SU-DHL-6 (cell line): ENCODE data around the gene CYP2D6.

Source experiments
- H2AFZ ChIP-seq: fragments of 200-600 bp; sonication (generic); 2 replicates; pipeline ENCODE4 v1.6.1; 2014; ENCODE audit warnings: low read depth, mild to moderate bottlenecking, moderate library complexity, mixed read lengths, antibody characterized with exemption, low read length; ENCODE audit not compliant: severe bottlenecking
- H3F3A ChIP-seq: fragments of 200-600 bp; shearing (Covaris generic); 2 replicates; pipeline ENCODE4 v1.6.0; 2016; ENCODE audit warnings: antibody characterized with exemption, mild to moderate bottlenecking; ENCODE audit not compliant: insufficient read depth
- H3K27ac ChIP-seq: fragments of 200-600 bp; sonication (generic); 2 replicates; pipeline ENCODE4 v1.5.1; 2016; ENCODE audit warnings: low read depth, mild to moderate bottlenecking, low read length, moderate library complexity, mixed read lengths
- H3K27me3 ChIP-seq: fragments of 200-600 bp; sonication (generic), shearing (Covaris generic); 2 replicates; pipeline ENCODE4 v1.6.0; 2014; ENCODE audit warnings: mild to moderate bottlenecking, low read length
- H3K36me3 ChIP-seq: fragments of 200-600 bp; sonication (generic); 2 replicates; pipeline ENCODE4 v1.6.1; 2014; ENCODE audit warnings: mild to moderate bottlenecking, low read length, mixed read lengths
- H3K4me2 ChIP-seq: fragments of 300-600, 200-600 bp; shearing (Covaris generic), sonication (generic); 2 replicates; pipeline ENCODE4 v1.6.0; 2014; ENCODE audit warnings: low read length, low read depth, mild to moderate bottlenecking; ENCODE audit not compliant: poor library complexity, severe bottlenecking
- H3K4me3 ChIP-seq: fragments of 200-600 bp; sonication (generic); 2 replicates; pipeline ENCODE4 v1.5.1; 2014; ENCODE audit warnings: antibody characterized with exemption, low read length, mild to moderate bottlenecking, mixed read lengths; ENCODE audit not compliant: insufficient read depth, poor library complexity, severe bottlenecking
- H3K79me2 ChIP-seq: fragments of 200-600 bp; sonication (generic); 2 replicates; pipeline ENCODE4 v1.6.1; 2014; ENCODE audit warnings: mild to moderate bottlenecking, low read length, moderate library complexity; ENCODE audit not compliant: insufficient read depth
- H3K9ac ChIP-seq: fragments of 200-600 bp; sonication (generic); 2 replicates; pipeline ENCODE4 v1.7.0; 2014; ENCODE audit warnings: mild to moderate bottlenecking, low read length
- H3K9me2 ChIP-seq: fragments of 200-600 bp; sonication (generic); replicated peaks from 2 replicates; pipeline ENCODE4 v1.6.1; 2014; ENCODE audit warnings: low read length; ENCODE audit not compliant: insufficient read depth
- H3K9me3 ChIP-seq: fragments of 200-600 bp; sonication (generic); 2 replicates; pipeline ENCODE4 v1.6.1; 2014; ENCODE audit warnings: low read length, mixed read lengths; ENCODE audit not compliant: insufficient read depth
- H4K20me1 ChIP-seq: fragments of 200-600 bp; sonication (generic); 2 replicates; pipeline ENCODE4 v1.6.1; 2014; ENCODE audit warnings: low read depth, mild to moderate bottlenecking, antibody characterized with exemption, low read length, moderate library complexity, mixed read lengths
- CTCF ChIP-seq: fragments of 200-600 bp; sonication (generic); IDR thresholded peaks from one replicate; pipeline ENCODE4 v1.5.1; 2017; ENCODE audit warnings: antibody characterized with exemption, mild to moderate bottlenecking, low read length, moderate library complexity; ENCODE audit not compliant: insufficient read depth, poor library complexity, severe bottlenecking
- EZH2phosphoT487 ChIP-seq: fragments of 200-600 bp; sonication (generic), shearing (Covaris generic); conservative IDR thresholded peaks from 2 replicates; pipeline ENCODE4 v1.6.1; 2018; ENCODE audit warnings: mild to moderate bottlenecking, antibody characterized with exemption, low read length, moderate library complexity, mixed read lengths

CYP2D6 gene

DNA sequence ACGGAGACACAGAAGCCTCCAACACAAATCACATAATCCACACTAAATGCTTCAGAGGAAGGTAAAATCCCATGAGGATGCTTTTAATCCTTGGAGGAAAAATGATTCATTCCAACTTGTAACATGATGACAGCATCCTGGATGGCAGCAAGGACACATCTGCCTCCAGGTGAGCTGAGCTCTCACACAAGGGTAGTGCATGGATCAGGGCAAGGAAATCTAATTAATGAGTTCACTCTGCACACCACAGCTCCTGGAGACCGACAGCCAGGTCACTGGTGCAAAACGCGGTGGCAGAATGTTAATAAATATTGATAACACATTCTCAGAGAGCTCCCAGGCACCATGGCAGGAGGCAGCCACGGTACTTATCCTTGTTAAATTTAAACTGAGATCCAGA lies 40.3 kb upstream of the CYP2D6 start:
- H3K79me2 ChIP-seq: peaks cover 29% of the 10 kb centered on the region
- H3K27ac ChIP-seq: no peak overlapping the region
- no peaks in the 10 kb centered on the region for H3K9me2 ChIP-seq
- TF ChIP-seq CTCF (no peak), EZH2phosphoT487 (no peak)
- no peak overlapping the region for H3K4me2 ChIP-seq
- no peaks in the 10 kb centered on the region; the same call in 1 of the 2 replicates for H4K20me1 ChIP-seq
- H2AFZ ChIP-seq: no peak overlapping the region
- H3F3A ChIP-seq: no peaks in the 10 kb centered on the region
- H3K27me3 ChIP-seq: no peaks in the 10 kb centered on the region
- H3K36me3 ChIP-seq: no peaks in the 10 kb centered on the region
- H3K9me3 ChIP-seq: no peaks in the 10 kb centered on the region
- H3K9ac ChIP-seq: no peak overlapping the region
- H3K4me3 ChIP-seq: no peak overlapping the region

GRCh38 chr22:42169055-42169469 lies 38.5 kb upstream of the CYP2D6 start:
- H3K27me3 ChIP-seq: no peaks in the 10 kb centered on the region
- peaks cover 29% of the 10 kb centered on the region for H3K79me2 ChIP-seq
- no peak overlapping the region for H3K4me2 ChIP-seq
- TF ChIP-seq CTCF (peak; percentile 78), EZH2phosphoT487 (no peak)
- H2AFZ ChIP-seq: no peak overlapping the region
- H3K9me3 ChIP-seq: no peaks in the 10 kb centered on the region
- H3K4me3 ChIP-seq: no peak overlapping the region
- H3F3A ChIP-seq: no peaks in the 10 kb centered on the region
- no peaks in the 10 kb centered on the region for H3K36me3 ChIP-seq
- H3K9ac ChIP-seq: no peak overlapping the region
- H3K9me2 ChIP-seq: no peaks in the 10 kb centered on the region
- no peaks in the 10 kb centered on the region; the same call in 1 of the 2 replicates for H4K20me1 ChIP-seq
- no peak overlapping the region for H3K27ac ChIP-seq

DNA sequence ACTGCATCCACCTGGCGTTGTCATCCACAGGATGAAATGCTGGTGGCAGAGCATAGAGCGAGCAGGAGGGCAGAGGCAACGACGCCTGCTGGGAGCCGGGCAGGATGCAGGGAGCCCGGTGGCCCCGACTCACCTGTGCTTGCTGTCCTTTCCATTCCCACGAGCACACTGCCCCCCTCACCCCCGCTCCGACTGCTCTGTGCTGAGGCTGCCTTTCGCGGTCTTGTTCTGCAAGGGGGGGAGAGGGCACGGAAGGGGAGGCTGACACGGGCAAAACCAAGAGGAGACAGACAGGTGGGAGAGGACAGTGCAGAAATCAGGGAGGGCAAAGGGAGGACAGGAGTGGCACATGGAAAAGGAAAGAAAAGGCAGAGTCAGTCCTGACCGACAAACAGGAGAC lies 37.9 kb upstream of the CYP2D6 start:
- Histone ChIP-seq H3K9me3 (no peaks in the 10 kb centered on the region), H3K27ac (no peak overlapping the region), H3K36me3 (no peaks in the 10 kb centered on the region), H2AFZ (no peak overlapping the region), H3F3A (no peaks in the 10 kb centered on the region), H3K9me2 (no peaks in the 10 kb centered on the region), H3K79me2 (peaks cover 27% of the 10 kb centered on the region), H4K20me1 (no peaks in the 10 kb centered on the region; the same call in 1 of the 2 replicates), H3K27me3 (no peaks in the 10 kb centered on the region), H3K4me3 (no peak overlapping the region), H3K9ac (no peak overlapping the region), H3K4me2 (no peak overlapping the region)
- TF ChIP-seq CTCF: no peak
- no peak for TF ChIP-seq EZH2phosphoT487

DNA sequence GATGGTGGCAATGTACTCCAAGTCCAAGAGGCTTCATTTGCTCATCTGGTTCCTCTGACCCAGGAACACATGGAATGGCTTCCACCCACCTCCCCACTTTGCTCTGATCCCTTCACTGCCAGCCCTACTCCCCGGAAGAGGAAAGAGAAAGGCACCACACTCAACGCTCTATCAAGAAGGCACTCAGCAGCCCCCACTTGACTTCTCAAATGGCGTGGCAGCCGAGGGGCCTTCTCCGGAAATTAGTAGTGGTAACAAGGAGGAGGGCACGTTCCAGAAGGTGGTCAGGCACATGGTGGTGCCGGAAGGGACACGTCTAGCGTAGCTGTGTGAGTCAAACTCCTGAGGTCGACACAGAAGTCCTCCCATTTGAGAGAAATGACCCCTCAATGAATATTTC lies 36.5 kb upstream of the CYP2D6 start:
- no peak overlapping the region for H2AFZ ChIP-seq
- no peak overlapping the region for H3K4me3 ChIP-seq
- no peak overlapping the region for H3K4me2 ChIP-seq
- H3K9me3 ChIP-seq: no peaks in the 10 kb centered on the region
- no peaks in the 10 kb centered on the region for H3K27me3 ChIP-seq
- no peaks in the 10 kb centered on the region for H3K36me3 ChIP-seq
- H3K9me2 ChIP-seq: no peaks in the 10 kb centered on the region
- no peak for TF ChIP-seq EZH2phosphoT487
- no peak for TF ChIP-seq CTCF
- H3K27ac ChIP-seq: no peak overlapping the region
- H3K79me2 ChIP-seq: peaks cover 13% of the 10 kb centered on the region
- no peak overlapping the region for H3K9ac ChIP-seq
- no peaks in the 10 kb centered on the region for H3F3A ChIP-seq
- H4K20me1 ChIP-seq: no peaks in the 10 kb centered on the region; the same call in 1 of the 2 replicates
